ENCODE measurements around the gene VIT.

Gene VIT

GRCh38 chr2:36695746-36696415, 626 bp upstream of the VIT start:
- Mint-ChIP-seq H3K27me3 (ENCODE audit: low read depth, poor library complexity) (no peaks in the 10 kb centered on the region), H3K4me1 (peaks cover 21% of the 10 kb centered on the region), H3K36me3 (ENCODE audit: low read depth) (no peaks in the 10 kb centered on the region), H3K4me3 (no peak overlapping the region), H3K27ac (no peak overlapping the region), H3K9me3 (no peaks in the 10 kb centered on the region)
- TF ChIP-seq, protein P1, sequence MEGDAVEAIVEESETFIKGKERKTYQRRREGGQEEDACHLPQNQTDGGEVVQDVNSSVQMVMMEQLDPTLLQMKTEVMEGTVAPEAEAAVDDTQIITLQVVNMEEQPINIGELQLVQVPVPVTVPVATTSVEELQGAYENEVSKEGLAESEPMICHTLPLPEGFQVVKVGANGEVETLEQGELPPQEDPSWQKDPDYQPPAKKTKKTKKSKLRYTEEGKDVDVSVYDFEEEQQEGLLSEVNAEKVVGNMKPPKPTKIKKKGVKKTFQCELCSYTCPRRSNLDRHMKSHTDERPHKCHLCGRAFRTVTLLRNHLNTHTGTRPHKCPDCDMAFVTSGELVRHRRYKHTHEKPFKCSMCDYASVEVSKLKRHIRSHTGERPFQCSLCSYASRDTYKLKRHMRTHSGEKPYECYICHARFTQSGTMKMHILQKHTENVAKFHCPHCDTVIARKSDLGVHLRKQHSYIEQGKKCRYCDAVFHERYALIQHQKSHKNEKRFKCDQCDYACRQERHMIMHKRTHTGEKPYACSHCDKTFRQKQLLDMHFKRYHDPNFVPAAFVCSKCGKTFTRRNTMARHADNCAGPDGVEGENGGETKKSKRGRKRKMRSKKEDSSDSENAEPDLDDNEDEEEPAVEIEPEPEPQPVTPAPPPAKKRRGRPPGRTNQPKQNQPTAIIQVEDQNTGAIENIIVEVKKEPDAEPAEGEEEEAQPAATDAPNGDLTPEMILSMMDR (IDR thresholded peaks at IDR 0.05): no peak
- DNase-seq: no peak

DNA sequence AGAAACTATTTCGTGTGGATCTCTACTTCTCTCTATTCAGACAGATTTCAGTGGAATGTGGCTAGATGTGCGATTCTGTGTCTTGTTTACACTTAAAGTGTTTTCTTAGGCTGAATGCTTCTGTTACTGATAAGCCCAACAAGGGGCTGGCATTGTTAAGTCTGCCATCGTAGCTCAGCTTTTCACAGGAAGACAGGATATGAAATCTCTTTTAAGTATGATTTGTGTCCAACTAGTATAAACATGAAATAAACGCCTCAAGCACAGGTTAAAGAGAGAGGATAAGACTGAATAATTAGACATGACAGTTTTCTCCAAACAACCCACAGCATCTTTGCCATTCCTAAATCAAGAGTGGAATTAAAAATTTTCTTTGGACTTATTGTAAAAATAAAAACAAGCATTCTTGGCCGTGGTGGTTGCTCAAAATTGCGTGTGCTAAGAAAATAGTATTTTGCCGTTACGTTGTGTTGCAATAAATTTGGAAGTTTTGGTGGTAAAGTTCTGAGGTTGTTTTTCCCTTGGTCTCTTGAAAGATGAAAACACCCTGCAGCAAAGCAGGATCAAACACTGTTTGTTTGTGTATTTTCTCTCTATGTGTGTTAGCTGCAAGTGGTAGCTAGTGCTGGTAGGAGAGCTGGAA, 1.0 kb downstream of the VIT start:
- peak overlapping the region; percentile 8 for H3K27ac Mint-ChIP-seq

DNA sequence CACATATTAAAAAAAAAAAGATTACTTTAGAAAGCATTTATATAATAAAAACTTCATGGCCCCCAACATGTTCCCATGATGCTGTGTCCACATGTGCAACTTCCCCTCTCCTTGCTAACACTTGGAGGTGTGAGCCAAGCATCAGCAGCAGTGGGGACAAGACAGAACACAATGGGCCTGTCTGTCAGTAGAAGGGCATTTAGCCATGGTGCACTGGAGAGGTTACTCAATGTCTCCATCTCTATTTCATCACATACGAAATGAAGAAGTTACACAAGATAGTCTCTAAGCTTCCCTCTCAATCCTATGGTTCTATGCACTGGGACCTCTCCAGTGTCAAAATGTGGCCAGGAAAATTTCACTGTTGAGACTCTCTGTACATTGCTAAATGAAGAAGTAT, 2.5 kb downstream of the VIT start:
- DNase-seq: no peak
- TF ChIP-seq, protein P1 (IDR thresholded peaks at IDR 0.05): no peak
- peaks cover 28% of the 10 kb centered on the region for H3K4me1 Mint-ChIP-seq

More for the DNA sequence above, 1.0 kb downstream of the VIT start:
- H3K36me3 Mint-ChIP-seq (ENCODE audit: low read depth): no peaks in the 10 kb centered on the region
- no peak overlapping the region for H3K4me3 Mint-ChIP-seq
- TF ChIP-seq, protein P1 (IDR thresholded peaks at IDR 0.05): no peak
- peaks cover 4% of the 10 kb centered on the region for H3K27me3 Mint-ChIP-seq (ENCODE audit: low read depth, poor library complexity)
- DNase-seq: no peak
- H3K9me3 Mint-ChIP-seq: no peaks in the 10 kb centered on the region
- peaks cover 28% of the 10 kb centered on the region for H3K4me1 Mint-ChIP-seq

GRCh38 chr2:36700311-36700710, 3.8 kb downstream of the VIT start:
- Mint-ChIP-seq H3K27ac (no peak overlapping the region), H3K4me3 (no peak overlapping the region), H3K27me3 (ENCODE audit: low read depth, poor library complexity) (peaks cover 4% of the 10 kb centered on the region), H3K36me3 (ENCODE audit: low read depth) (no peaks in the 10 kb centered on the region), H3K4me1 (peaks cover 28% of the 10 kb centered on the region), H3K9me3 (no peaks in the 10 kb centered on the region)
- TF ChIP-seq, protein P1 (IDR thresholded peaks at IDR 0.05): no peak
- DNase-seq: no peak

More for the DNA sequence above, 2.5 kb downstream of the VIT start:
- peaks cover 4% of the 10 kb centered on the region for H3K27me3 Mint-ChIP-seq (ENCODE audit: low read depth, poor library complexity)
- no peak overlapping the region for H3K4me3 Mint-ChIP-seq
- no peaks in the 10 kb centered on the region for H3K9me3 Mint-ChIP-seq
- H3K27ac Mint-ChIP-seq: no peak overlapping the region
- no peaks in the 10 kb centered on the region for H3K36me3 Mint-ChIP-seq (ENCODE audit: low read depth)

- no peaks in the 10 kb centered on the region for H3K9me3 Mint-ChIP-seq
Observed at GRCh38 chr2:36701391-36701795, 4.9 kb downstream of the VIT start.

More at GRCh38 chr2:36701391-36701795, 4.9 kb downstream of the VIT start:
- Mint-ChIP-seq H3K36me3 (ENCODE audit: low read depth) (no peaks in the 10 kb centered on the region), H3K27ac (no peak overlapping the region), H3K27me3 (ENCODE audit: low read depth, poor library complexity) (peaks cover 4% of the 10 kb centered on the region), H3K4me1 (peaks cover 27% of the 10 kb centered on the region), H3K4me3 (no peak overlapping the region)
- DNase-seq: no peak
- TF ChIP-seq, protein P1 (IDR thresholded peaks at IDR 0.05): no peak

Data from nephron progenitor cell (in vitro differentiated cells).